Vagina (tissue), 2 donors: ENCODE measurements around the gene CSPG5.

Experiments
- POLR2A ChIP-seq, 2 donors: fragments of 450-650 bp; IDR thresholded peaks; one replicate each; pipeline ENCODE4 v1.6.1; 2017; ENCODE audit warnings: antibody characterized with exemption in 2 of 2, mild to moderate bottlenecking in 2 of 2, moderate library complexity in 2 of 2
- POLR2AphosphoS5 ChIP-seq, 2 donors: sonication (generic); formaldehyde crosslinking; IDR thresholded peaks; one replicate each; pipeline ENCODE4 v1.9.0; 2017; ENCODE audit warnings: antibody characterized with exemption in 2 of 2, mild to moderate bottlenecking in 2 of 2, low read depth in 1 of 2; ENCODE audit not compliant: insufficient read depth in 1 of 2
- TF ChIP-seq, protein P1 (sequence below), 3 experiments: fragments of 450-650 bp in 2 of 3; fragments of 200-600 bp in 1 of 3; sonication (generic) in 1 of 3; IDR thresholded peaks; one replicate each; pipeline ENCODE4 v1.5.1; 2017 to 2019; ENCODE audit warnings: antibody characterized with exemption in 3 of 3, mild to moderate bottlenecking in 2 of 3, moderate library complexity in 2 of 3

DNA sequence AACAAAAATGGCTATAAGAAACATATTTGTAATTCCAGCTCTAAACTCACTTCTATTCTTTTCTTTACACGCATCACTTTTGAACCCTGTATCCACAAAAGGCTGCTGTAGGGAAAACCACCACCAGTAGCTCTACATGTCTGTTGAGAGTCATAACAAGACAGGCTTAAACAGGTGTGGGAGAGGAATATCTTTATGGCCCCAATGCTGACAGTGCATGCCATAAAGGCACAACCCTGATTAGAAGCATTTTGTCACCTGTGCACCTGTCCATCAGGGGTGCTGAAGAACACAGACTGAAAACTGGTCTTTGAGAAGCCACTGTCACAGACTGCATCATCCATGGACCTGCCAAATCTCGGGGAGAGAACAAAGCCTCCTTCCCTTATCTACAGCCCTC is 11.6 kb upstream of the CSPG5 start:
- TF ChIP-seq, protein P1, sequence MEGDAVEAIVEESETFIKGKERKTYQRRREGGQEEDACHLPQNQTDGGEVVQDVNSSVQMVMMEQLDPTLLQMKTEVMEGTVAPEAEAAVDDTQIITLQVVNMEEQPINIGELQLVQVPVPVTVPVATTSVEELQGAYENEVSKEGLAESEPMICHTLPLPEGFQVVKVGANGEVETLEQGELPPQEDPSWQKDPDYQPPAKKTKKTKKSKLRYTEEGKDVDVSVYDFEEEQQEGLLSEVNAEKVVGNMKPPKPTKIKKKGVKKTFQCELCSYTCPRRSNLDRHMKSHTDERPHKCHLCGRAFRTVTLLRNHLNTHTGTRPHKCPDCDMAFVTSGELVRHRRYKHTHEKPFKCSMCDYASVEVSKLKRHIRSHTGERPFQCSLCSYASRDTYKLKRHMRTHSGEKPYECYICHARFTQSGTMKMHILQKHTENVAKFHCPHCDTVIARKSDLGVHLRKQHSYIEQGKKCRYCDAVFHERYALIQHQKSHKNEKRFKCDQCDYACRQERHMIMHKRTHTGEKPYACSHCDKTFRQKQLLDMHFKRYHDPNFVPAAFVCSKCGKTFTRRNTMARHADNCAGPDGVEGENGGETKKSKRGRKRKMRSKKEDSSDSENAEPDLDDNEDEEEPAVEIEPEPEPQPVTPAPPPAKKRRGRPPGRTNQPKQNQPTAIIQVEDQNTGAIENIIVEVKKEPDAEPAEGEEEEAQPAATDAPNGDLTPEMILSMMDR (IDR thresholded peaks at IDR 0.05) = no peak
- no peak for TF ChIP-seq POLR2AphosphoS5 (IDR thresholded peaks at IDR 0.05; ENCODE audit: insufficient read depth in 1 of 2, low read depth in 1 of 2)
- no peak for TF ChIP-seq POLR2A (IDR thresholded peaks at IDR 0.05)
